GM20000 (cell line): Measurements from ENCODE around the gene ABHD8.

Experiments
- DNase-seq: peaks from one replicate; pipeline ENCODE4 v3.0.0; 2012; ENCODE audit warnings: low spot score
- TF ChIP-seq, protein P1 (sequence below): IDR thresholded peaks from 2 replicates; pipeline ENCODE4 v1.5.1; 2012; ENCODE audit warnings: mild to moderate bottlenecking, control low read depth; ENCODE audit errors: extremely low read depth, missing control alignments

The ABHD8 gene, protein sequence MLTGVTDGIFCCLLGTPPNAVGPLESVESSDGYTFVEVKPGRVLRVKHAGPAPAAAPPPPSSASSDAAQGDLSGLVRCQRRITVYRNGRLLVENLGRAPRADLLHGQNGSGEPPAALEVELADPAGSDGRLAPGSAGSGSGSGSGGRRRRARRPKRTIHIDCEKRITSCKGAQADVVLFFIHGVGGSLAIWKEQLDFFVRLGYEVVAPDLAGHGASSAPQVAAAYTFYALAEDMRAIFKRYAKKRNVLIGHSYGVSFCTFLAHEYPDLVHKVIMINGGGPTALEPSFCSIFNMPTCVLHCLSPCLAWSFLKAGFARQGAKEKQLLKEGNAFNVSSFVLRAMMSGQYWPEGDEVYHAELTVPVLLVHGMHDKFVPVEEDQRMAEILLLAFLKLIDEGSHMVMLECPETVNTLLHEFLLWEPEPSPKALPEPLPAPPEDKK

DNA sequence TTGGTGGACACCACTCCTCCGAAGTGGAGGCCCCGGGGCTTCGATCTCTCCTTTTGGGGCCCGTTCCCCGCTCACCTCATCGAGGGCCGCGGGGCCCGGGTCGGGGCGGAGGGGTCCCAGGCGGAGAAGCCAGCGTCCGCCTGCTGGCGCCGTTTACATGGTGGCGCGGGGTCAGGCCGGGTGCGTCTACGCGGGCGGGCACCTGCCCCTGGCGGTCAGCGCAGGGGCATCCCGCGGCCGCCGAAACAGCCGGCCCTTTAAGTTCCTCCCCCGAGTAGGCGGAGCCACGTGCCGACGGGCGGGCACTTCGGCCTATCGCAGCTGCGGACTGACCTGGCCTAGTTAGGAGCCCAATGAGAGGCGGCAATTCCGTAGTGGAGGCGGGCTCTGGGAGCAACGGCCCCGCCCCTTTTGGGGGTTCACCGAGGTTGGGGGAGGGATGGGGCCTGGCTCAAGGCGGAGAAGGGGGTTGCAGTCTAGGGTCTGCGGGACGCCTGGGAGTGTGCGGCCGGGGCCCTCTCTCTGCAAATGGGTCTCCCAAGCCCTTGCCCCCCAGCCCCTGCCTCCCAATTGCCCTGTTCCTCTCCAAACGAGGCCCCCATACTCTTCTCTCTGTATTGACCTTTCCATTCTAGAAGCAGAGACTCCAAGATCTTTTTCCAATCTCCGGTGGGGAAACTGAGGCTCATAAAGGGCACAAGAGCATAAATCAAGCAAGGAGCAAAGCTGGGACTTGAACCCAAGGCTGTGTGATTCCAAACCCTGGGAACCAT is at the start of gene ABHD8:
Gene ABHD8, minus strand, starts transcription at position 259 of the 773 bp plus-strand sequence. CDS start 1,809 bp downstream, outside the sequence.
- DNase-seq: peak; percentile 97
- TF ChIP-seq, protein P1, sequence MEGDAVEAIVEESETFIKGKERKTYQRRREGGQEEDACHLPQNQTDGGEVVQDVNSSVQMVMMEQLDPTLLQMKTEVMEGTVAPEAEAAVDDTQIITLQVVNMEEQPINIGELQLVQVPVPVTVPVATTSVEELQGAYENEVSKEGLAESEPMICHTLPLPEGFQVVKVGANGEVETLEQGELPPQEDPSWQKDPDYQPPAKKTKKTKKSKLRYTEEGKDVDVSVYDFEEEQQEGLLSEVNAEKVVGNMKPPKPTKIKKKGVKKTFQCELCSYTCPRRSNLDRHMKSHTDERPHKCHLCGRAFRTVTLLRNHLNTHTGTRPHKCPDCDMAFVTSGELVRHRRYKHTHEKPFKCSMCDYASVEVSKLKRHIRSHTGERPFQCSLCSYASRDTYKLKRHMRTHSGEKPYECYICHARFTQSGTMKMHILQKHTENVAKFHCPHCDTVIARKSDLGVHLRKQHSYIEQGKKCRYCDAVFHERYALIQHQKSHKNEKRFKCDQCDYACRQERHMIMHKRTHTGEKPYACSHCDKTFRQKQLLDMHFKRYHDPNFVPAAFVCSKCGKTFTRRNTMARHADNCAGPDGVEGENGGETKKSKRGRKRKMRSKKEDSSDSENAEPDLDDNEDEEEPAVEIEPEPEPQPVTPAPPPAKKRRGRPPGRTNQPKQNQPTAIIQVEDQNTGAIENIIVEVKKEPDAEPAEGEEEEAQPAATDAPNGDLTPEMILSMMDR: no peak

DNA sequence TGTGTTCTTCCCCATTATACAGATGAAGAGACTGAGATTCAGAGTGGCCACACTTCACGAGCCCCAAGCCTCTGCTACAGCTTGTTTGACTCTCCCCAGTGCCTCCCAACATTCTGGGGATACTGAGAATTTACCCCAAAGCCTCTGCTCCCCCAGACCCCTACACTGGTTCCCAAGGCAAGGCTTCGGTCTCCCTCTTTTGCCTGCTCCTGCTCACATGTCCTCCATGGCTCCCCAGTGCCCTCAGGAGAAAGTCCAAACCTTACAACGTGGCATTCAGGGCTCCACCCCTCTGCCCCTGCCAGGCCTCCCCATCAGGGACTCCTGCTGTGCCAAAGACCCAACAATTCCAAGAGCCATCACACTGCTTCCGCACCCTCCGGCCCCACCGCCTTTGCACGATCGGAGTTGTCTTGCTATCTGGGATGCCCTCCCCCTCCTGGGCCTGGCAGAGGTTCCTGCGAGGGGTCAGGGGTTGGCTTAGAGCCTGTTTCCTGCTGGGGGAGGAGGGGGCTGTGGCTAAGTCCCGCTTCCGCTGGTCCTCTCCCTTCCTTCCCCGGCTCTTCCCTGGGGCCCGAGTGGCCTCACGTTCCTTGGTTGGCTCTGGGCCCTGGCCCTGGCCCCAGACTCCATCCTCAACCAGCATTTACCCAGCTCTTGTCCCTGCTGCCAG is 49.5 kb upstream of the ABHD8 start:
- no peak for DNase-seq
- TF ChIP-seq, protein P1: no peak

DNA sequence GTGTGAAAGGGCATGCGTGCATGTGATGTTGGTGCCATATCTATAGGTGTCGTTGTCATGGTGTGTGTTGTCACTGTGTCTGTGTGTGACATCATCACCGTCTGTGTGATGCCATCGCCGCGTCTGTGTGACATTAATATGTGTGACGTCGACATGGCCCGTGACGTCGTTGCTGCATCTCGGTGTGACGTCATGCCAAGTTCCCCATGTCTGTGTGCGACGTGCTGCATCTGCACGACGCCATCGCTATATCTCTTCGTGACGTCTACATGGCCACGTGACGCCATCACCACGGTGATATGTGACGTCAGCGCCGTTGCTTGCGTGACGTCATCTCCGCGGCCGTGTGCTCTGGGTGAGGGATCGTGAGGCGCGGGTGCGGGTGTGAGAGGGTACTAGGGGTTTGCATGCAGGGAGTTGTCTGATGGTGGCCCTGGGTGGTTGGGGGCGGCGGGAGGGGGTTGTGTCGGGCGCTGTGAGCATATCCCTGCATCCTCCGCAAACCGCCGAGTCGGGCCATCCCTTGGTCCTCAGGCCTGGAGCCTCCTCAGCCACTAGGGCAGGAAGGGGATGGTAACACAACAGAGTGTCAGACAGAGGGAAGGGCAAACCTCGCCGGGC is 48.7 kb upstream of the ABHD8 start:
- DNase-seq: no peak
- TF ChIP-seq, protein P1: no peak

DNA sequence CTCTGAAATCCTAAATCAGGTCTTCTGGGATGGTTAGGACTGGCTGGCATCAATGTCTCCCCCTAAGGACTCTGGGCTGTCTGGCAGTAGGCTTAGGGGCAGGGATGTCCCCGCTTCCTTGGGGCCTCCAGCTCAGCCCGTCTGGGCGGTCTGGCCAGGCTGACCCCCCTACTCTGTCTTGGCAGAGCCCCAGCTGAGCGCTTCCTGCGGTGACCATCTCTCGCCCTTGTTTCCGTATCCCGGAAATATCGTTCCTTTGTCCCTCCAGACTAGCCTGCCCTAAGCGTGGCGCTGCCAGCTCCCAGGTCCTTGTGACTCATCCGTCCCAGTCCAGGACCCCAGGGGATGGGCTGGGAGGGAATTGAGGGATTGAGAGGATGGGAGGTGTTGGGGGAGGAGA is 45.5 kb upstream of the ABHD8 start:
- DNase-seq: no peak
- TF ChIP-seq, protein P1: no peak

DNA sequence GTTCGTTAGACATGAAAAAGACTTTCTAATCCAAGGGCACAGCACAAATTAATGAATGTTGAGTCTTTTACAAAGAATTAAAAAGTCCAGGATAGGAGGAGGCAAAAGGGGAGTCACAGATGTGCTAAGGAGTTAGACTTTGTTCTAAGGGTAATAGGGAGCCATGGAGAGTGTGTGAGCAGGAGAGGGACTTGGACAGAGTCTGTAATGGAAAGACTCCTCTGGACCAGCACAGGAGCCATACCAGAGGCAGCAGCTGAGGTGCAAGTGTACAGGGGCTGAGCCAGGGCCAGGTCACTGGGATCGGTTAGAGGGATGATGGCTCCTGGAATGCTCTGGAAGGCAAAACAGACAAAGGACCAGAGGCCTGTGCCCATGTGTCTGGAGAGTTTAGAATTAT is 44.7 kb upstream of the ABHD8 start:
- TF ChIP-seq, protein P1: no peak
- no peak for DNase-seq

DNA sequence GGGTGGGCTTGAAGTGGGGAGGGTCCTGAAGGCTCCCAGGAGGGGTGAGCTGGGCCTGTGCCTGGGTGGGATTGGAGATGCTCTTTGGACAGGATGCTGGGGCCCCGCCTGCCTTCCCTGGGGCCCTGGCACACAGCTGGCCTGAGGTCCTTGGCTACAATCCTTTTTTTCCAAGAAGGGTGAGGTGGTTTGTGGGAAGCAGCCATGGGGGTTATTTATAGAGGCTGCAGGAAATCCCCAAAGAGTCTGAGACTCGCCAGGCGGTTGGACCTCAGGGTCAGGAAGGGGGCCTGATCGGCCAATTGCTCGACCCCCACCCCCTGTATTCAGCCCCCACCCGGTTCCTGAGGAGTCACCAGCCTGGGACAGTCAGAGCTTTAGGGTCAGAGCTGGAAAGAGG is 44.1 kb upstream of the ABHD8 start:
- DNase-seq: no peak

More for the DNA sequence above, 44.1 kb upstream of the ABHD8 start:
- TF ChIP-seq, protein P1: no peak
